ENCODE data around the gene C18orf63.
"Not testable (repeated sequence)": the region's sequence is repeated elsewhere in the genome, so short reads cannot be mapped to it uniquely, and the experiment has no call there.

Gene C18orf63

DNA sequence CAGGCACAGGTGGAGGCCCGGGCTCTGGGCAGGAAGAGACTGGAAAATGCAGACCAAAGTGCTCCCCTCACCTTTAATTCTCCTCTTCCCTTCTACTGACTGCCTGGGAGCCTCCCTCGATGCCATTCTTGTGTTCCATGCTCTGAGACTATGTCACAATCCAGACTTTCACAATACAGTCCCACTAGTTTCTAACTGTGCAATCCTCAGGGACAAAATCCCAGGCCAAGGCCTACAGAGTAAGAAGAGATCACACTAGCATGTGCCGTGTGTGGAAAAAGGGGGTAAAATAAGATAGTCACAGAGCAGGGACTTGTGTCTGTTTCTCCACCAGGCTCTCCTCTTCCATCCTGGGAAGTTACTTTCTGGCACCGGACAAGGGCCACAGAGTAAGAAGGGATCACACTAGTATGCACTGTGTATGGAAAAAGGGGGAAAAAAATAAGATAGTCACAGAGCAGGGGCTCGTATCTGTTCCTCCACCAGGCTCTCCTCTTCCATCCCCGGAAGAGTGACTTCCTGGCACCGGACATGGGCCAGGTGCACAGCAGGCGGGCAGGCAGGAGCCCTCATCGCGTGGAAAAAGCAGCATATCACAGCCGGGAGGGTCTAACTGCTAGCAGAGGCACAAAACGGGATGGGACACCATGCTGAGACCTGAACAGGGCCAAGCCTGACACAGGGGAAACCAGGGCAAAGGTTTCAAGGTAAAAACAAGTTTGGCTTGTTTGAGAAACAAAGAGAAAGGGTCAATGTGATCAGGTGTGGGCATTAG lies 33.5 kb upstream of the C18orf63 start:
- no peak overlapping the region for H3K4me3 ChIP-seq (ENCODE audit: low read depth, low read length)
- TF ChIP-seq CTCF (IDR thresholded peaks at IDR 0.05; ENCODE audit: borderline replicate concordance, insufficient read depth, low read depth, low read length) = no peak

GRCh38 chr18:74282755-74283554 lies 32.7 kb upstream of the C18orf63 start:
- no peak for TF ChIP-seq CTCF (IDR thresholded peaks at IDR 0.05; ENCODE audit: borderline replicate concordance, insufficient read depth, low read depth, low read length)
- H3K4me3 ChIP-seq (ENCODE audit: low read depth, low read length) = no peak overlapping the region

DNA sequence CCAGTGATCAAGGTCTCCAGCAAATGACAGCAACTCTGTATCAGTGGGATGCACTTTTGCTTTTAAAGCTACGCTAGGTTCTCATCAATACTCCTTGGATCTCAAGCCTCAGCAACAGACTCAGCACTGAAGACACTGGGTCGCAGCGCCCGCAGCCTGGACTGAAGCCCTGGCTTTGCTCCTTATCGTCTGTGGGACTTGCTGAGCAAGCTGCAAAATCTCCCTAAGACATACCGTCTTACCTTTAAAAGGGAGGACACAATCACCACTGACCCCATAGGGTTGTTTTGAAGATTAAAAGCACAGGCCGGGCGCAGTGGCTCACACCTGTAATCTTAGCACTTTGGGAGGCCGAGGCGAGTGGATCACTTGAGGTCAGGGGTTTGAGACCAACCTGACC lies 32.0 kb upstream of the C18orf63 start:
- no peak overlapping the region for H3K4me3 ChIP-seq (ENCODE audit: low read depth, low read length)
- TF ChIP-seq CTCF (IDR thresholded peaks at IDR 0.05; ENCODE audit: borderline replicate concordance, insufficient read depth, low read depth, low read length) = no peak

GRCh38 chr18:74284191-74284979 lies 31.3 kb upstream of the C18orf63 start:
- no peak for TF ChIP-seq CTCF (IDR thresholded peaks at IDR 0.05; ENCODE audit: borderline replicate concordance, insufficient read depth, low read depth, low read length)
- H3K4me3 ChIP-seq (ENCODE audit: low read depth, low read length) = no peak overlapping the region

DNA sequence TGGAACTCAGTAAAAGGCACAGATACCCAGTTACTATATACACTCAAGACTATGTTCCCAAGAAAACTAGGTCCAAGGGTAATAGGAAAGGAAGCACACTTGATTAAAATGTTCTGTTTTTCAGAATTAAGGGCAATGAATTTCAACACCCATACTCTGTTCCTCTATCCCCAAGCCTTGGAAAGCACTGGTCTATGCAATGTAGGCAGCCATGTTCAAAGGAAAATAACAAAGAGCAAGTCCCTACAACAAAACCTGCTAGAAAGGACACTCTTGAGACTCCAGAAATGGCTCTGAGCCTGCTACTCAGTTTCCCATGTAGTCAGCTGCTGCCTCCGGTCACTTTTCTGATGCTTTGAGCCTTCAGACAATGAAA lies 30.7 kb upstream of the C18orf63 start:
- no peak for TF ChIP-seq CTCF (IDR thresholded peaks at IDR 0.05; ENCODE audit: borderline replicate concordance, insufficient read depth, low read depth, low read length)
- H3K4me3 ChIP-seq (ENCODE audit: low read depth, low read length) = no peak overlapping the region

DNA sequence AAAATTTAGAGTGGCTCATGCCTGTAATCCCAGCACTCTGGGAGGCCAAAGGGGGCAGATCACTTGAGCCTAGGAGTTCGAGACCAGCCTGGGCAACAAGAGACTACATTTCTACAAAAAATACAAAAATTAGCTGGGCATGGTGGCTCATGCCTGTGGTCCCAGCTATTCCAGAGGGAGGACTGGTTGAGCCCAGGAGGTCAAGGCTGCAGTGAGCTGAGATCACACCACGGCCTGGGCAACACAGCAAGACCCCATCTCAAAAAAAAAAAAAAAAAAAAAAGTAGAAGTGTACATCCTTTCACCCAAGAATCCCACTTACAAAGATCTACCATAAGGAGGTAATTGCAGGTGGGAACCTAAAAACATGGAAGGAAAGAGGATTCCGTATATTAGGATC lies 30.1 kb upstream of the C18orf63 start:
- H3K4me3 ChIP-seq (ENCODE audit: low read depth, low read length) = not testable (repeated sequence)

- TF ChIP-seq CTCF (IDR thresholded peaks at IDR 0.05; ENCODE audit: borderline replicate concordance, insufficient read depth, low read depth, low read length) = no peak
- H3K4me3 ChIP-seq (ENCODE audit: low read depth, low read length) = no peak overlapping the region
Observed at GRCh38 chr18:74286106-74286855, 29.4 kb upstream of the C18orf63 start.
